GM21528 (cell line): ENCODE measurements around the gene DISC1.

Experiments used
- ATAC-seq: cut with Tn5 transposase; IDR thresholded peaks from one replicate; pipeline ENCODE4 v1.9.1; 2021; ENCODE audit warnings: mild to moderate bottlenecking, moderate library complexity; ENCODE audit not compliant: unreplicated experiment, low FRiP score

Gene DISC1

GRCh38 chr1:232057217-232057895 is 430.8 kb downstream of the DISC1 start:
- ATAC-seq = no peak

- ATAC-seq = no peak
These were observed 431.3 kb downstream of the DISC1 start for GRCh38 chr1:232057896-232058274.

- no peak for ATAC-seq
These were observed 433.3 kb downstream of the DISC1 start for GRCh38 chr1:232059726-232060374.

GRCh38 chr1:232062967-232063366 is 436.4 kb downstream of the DISC1 start:
- ATAC-seq = no peak

- ATAC-seq = no peak
These were observed 439.9 kb downstream of the DISC1 start for GRCh38 chr1:232066521-232066920.

GRCh38 chr1:232074265-232074664 is 447.7 kb downstream of the DISC1 start:
- ATAC-seq = no peak

- ATAC-seq = no peak
These were observed 451.2 kb downstream of the DISC1 start for GRCh38 chr1:232077809-232078208.

GRCh38 chr1:232084584-232085223 is 458.1 kb downstream of the DISC1 start:
- no peak for ATAC-seq

- no peak for ATAC-seq
These were observed 464.2 kb downstream of the DISC1 start for GRCh38 chr1:232090816-232091215.
